Endothelial cell of umbilical vein (primary cell): ENCODE measurements around the gene CDH23.

Source experiments
- EZH2 ChIP-seq: IDR thresholded peaks from 2 replicates; pipeline ENCODE4 v1.6.1; 2012; ENCODE audit warnings: borderline replicate concordance, low read depth, mild to moderate bottlenecking, moderate library complexity, low read length, inconsistent platforms; ENCODE audit not compliant: severe bottlenecking
- FOS ChIP-seq: IDR thresholded peaks from 2 replicates; pipeline ENCODE4 v1.6.1; 2011; ENCODE audit warnings: mild to moderate bottlenecking, low read length, moderate library complexity, borderline replicate concordance; ENCODE audit not compliant: insufficient read depth
- GATA2 ChIP-seq: IDR thresholded peaks from 2 replicates; pipeline ENCODE4 v1.7.0; 2011; ENCODE audit warnings: low read depth, mild to moderate bottlenecking, moderate library complexity, mixed read lengths, low read length; ENCODE audit not compliant: insufficient read length, insufficient read depth
- JUN ChIP-seq: IDR thresholded peaks from 2 replicates; pipeline ENCODE4 v1.6.1; 2011; ENCODE audit warnings: borderline replicate concordance, low read depth; ENCODE audit not compliant: insufficient read length, insufficient read depth
- MYC ChIP-seq: IDR thresholded peaks from one replicate; pipeline ENCODE4 v1.6.1; 2011; ENCODE audit warnings: mild to moderate bottlenecking, low read depth, low read length
- POLR2A ChIP-seq: IDR thresholded peaks from 2 replicates; pipeline ENCODE4 v1.6.1; 2012; ENCODE audit warnings: low read depth, mild to moderate bottlenecking, control low read depth, low read length
- POLR2AphosphoS5 ChIP-seq: IDR thresholded peaks from 2 replicates; pipeline ENCODE4 v1.6.1; 2012; ENCODE audit warnings: low read depth, mild to moderate bottlenecking, control low read depth, low read length, moderate library complexity; ENCODE audit not compliant: insufficient read depth
- TF ChIP-seq, protein P1 (sequence below), 2 donors: IDR thresholded peaks; 1 replicate in 1 of 2; 2 replicates in 1 of 2; pipeline ENCODE4 v1.5.1; 2011; ENCODE audit warnings: low read length in 2 of 2, mild to moderate bottlenecking in 2 of 2, moderate library complexity in 2 of 2, control low read depth in 1 of 2, inconsistent platforms in 1 of 2, low read depth in 1 of 2; ENCODE audit not compliant: insufficient read depth in 1 of 2; ENCODE audit errors: extremely low read depth in 1 of 2
- TF ChIP-seq, protein P2 (sequence below): IDR thresholded peaks from 2 replicates; pipeline ENCODE4 v1.6.1; 2011; ENCODE audit not compliant: insufficient read depth, insufficient read length

DNA sequence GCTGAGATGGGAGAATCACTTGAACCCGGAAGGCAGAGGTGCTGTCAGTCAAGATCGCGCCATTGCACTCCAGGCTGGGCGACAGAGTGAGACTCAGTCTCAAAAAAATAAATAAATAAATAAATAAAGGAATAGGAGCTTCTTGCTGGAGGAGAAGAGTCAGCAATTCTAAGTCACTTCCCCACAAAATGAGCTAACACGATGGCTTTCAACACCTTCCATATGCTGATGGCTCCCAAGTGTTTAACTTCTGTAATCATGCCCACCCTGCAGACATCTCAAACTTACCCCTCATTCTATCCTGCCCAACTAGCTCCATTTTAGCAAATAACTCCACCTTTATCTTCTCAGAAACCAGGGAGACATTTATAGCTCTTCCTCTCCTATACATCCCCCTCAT lies 433.2 kb downstream of the CDH23 start:
- TF ChIP-seq, protein P1, sequence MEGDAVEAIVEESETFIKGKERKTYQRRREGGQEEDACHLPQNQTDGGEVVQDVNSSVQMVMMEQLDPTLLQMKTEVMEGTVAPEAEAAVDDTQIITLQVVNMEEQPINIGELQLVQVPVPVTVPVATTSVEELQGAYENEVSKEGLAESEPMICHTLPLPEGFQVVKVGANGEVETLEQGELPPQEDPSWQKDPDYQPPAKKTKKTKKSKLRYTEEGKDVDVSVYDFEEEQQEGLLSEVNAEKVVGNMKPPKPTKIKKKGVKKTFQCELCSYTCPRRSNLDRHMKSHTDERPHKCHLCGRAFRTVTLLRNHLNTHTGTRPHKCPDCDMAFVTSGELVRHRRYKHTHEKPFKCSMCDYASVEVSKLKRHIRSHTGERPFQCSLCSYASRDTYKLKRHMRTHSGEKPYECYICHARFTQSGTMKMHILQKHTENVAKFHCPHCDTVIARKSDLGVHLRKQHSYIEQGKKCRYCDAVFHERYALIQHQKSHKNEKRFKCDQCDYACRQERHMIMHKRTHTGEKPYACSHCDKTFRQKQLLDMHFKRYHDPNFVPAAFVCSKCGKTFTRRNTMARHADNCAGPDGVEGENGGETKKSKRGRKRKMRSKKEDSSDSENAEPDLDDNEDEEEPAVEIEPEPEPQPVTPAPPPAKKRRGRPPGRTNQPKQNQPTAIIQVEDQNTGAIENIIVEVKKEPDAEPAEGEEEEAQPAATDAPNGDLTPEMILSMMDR (IDR thresholded peaks at IDR 0.05; ENCODE audit: extremely low read depth in 1 of 2, insufficient read depth in 1 of 2, low read depth in 1 of 2, low read length in 2 of 2) = no peak
- no peak for TF ChIP-seq POLR2A
- TF ChIP-seq EZH2 = no peak
- no peak for TF ChIP-seq FOS
- no peak for TF ChIP-seq GATA2
- no peak for TF ChIP-seq POLR2AphosphoS5
- TF ChIP-seq, protein P2, sequence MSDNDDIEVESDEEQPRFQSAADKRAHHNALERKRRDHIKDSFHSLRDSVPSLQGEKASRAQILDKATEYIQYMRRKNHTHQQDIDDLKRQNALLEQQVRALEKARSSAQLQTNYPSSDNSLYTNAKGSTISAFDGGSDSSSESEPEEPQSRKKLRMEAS = no peak
- TF ChIP-seq MYC = no peak
- no peak for TF ChIP-seq JUN
